Bronchial epithelial cell (primary cell): ENCODE data around the gene RAPGEFL1. TPM values are rescaled to one million over a fixed set of nuclear protein-coding genes. Genes with fewer than 3 reads are reported as not detected.
"Not testable (repeated sequence)": the region's sequence is repeated elsewhere in the genome, so short reads cannot be mapped to it uniquely, and the experiment has no call there.

Experiments used
- DNase-seq: peaks from one replicate; pipeline ENCODE4 v3.0.0-alpha.2; 2010; ENCODE audit warnings: low read depth
- FAIRE-seq: peaks from 2 replicates; lab custom pipeline; 2011; peaks lifted over from hg19 to GRCh38; lab: Jason Lieb, UNC
- H3K27me3 ChIP-seq: 2 replicates; pipeline ENCODE4 v1.5.1; 2011; ENCODE audit warnings: low read length; ENCODE audit not compliant: control insufficient read depth, insufficient read depth
- H3K36me3 ChIP-seq: 2 replicates; pipeline ENCODE4 v1.5.1; 2011; ENCODE audit warnings: low read length; ENCODE audit not compliant: control insufficient read depth, insufficient read depth
- H3K4me3 ChIP-seq: 2 replicates; pipeline ENCODE4 v1.5.1; 2011; ENCODE audit warnings: mild to moderate bottlenecking, low read depth, low read length, control low read depth
- CTCF ChIP-seq: IDR thresholded peaks from 2 replicates; pipeline ENCODE4 v1.5.1; 2011; ENCODE audit warnings: mild to moderate bottlenecking, moderate library complexity, low read length, control low read depth, inconsistent platforms; ENCODE audit not compliant: insufficient read depth, severe bottlenecking
- total RNA-seq: library from RNA; depleted of rRNA; stranded (reverse); fragments of >200 nt; gene quantifications from 2 replicates; pipeline ENCODE4 v1.2.1, GENCODE V29; 2014

RAPGEFL1 gene
- total RNA-seq, 1 donor from 2014 or later, result 11.1 TPM

DNA sequence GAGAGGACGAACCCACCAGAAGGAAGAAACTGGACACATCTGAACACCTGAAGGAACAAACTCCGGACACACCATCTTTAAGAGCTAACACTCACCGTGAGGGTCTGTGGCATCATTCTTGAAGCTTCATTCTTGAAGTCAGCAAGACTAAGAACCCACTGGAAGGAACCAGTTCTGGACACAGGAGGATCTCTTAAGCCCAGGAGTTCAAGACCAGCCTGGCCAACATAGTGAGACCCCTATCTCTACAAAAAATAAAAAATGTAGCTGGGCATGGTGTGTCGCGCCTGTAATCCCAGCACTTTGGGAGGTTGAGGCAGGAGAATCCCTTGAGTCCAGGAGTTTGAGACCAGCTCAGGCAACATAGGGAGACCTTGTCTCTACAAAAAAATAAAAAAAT lies 21.3 kb downstream of the RAPGEFL1 start:
- no peaks in the 10 kb centered on the region for H3K27me3 ChIP-seq
- FAIRE-seq (peak; percentile 13), DNase-seq (no peak)
- H3K4me3 ChIP-seq, result no peak overlapping the region
- TF ChIP-seq CTCF, result no peak
- H3K36me3 ChIP-seq, result peaks cover 2% of the 10 kb centered on the region

GRCh38 chr17:40203131-40203530 lies 25.9 kb downstream of the RAPGEFL1 start:
- no peak for TF ChIP-seq CTCF
- H3K36me3 ChIP-seq, result no peaks in the 10 kb centered on the region
- FAIRE-seq (no peak), DNase-seq (no peak)
- no peaks in the 10 kb centered on the region for H3K27me3 ChIP-seq
- no peak overlapping the region for H3K4me3 ChIP-seq

- H3K4me3 ChIP-seq, DNase-seq, H3K36me3 ChIP-seq, H3K27me3 ChIP-seq, FAIRE-seq: not testable (repeated sequence)
These were observed 28.9 kb downstream of the RAPGEFL1 start for GRCh38 chr17:40206193-40206592.

GRCh38 chr17:40209404-40210093 lies 32.3 kb downstream of the RAPGEFL1 start:
- DNase-seq, result no peak
- no peaks in the 10 kb centered on the region for H3K27me3 ChIP-seq
- no peaks in the 10 kb centered on the region for H3K36me3 ChIP-seq
- no peak for FAIRE-seq
- H3K4me3 ChIP-seq, result no peak overlapping the region
- no peak for TF ChIP-seq CTCF

DNA sequence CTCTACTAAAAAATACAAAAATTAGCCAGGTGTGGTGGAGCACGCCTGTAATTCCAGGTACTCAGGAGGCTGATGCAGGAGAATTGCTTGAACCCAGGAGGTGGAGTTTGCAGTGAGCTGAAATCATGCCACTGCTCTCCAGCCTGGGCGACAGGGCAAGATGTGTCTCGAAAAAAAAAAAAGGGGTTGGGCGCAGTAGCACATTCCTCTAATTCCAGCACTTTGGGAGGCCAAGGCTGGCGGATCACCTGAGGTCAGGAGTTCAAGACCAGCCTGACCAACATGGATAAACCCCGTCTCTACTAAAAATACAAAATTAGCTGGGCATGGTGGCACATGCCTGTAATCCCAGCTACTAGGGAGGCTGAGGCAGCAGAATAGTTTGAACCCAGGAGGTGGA lies 36.6 kb downstream of the RAPGEFL1 start:
- not testable (repeated sequence) for FAIRE-seq, H3K4me3 ChIP-seq, H3K27me3 ChIP-seq, H3K36me3 ChIP-seq, DNase-seq

DNA sequence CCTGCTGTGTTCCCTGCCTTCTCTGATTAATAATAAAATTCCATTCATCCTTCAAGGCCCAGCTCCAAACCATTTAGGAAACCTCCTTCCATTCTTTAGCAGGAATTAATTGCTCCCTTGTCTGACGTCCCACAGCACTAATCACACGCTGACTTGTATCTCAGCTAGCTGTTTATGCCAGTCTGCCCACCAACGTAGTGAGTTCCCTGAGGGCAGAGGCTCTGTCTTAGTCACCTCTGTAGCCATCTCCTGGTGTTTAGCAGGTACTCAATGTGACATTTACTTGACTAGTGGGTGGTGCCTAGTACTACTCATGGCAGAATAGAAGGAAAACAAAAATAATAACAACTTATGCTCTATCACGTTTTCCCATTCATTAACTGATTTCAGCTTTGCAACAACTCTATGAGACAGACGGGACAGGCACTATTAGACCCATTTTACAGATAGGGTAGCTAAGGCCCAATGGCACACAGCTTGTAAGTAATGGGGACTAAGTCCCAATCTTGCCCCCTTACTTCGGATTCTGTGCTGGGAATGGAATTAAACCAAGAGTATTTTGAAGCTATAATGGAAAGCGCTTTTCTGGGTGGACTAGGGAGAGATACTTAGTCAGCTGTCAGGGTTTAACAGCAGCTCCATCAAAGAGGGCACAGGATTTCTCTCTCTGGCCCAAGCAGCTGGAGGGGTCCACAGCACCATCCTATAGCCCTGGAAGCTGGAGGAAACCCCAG lies 40.9 kb downstream of the RAPGEFL1 start:
- Histone ChIP-seq H3K36me3 (peaks cover 2% of the 10 kb centered on the region), H3K4me3 (no peak overlapping the region), H3K27me3 (no peaks in the 10 kb centered on the region)
- FAIRE-seq (peak; percentile 18), DNase-seq (no peak)
- TF ChIP-seq CTCF, result no peak
